GM19043 (cell line): ENCODE data around the gene MGAT4C.

Experiments
- ATAC-seq: cut with Tn5 transposase; IDR thresholded peaks from one replicate; pipeline ENCODE4 v1.9.1; 2021; ENCODE audit warnings: low read depth; ENCODE audit not compliant: unreplicated experiment

MGAT4C gene

GRCh38 chr12:85996280-85996679, 259.9 kb downstream of the MGAT4C start:
- no peak for ATAC-seq

DNA sequence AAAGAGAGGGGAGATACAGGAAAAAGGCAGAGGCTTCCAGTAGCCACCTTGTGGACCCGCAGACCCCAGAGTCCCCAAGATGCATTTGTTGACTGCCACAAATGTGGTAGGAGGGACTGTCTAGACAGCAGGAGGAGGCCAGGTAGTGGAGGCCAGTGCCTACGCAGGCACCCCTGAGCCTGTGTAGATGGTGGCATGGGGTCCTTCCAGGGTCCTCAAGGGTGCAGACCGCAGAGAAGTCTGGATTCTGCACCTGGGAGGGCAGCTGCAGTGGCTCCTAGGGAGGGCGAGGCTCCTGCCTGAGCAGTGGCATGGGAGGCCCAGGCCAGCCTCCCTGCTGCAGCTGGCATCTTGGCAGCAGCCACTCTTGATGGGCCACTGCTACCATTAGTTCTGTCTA, 262.4 kb downstream of the MGAT4C start:
- ATAC-seq, result no peak

DNA sequence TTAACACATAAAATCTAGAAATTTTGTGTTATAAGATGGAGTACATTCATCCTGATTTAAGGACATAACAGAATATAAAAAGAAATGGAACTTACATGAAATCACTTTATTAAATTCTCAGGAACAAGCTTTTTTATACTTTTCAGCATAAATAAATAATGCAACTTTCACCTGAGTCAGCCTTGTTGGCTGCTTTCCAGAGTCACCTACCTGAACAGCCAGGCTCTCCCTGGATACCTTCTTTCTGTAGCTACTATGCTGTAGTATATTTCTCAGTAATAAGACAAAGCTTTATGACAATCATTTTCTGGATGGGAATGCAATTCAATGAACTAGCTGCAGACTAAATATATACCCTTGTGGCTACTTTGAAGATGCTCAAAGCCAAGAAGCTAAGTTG, 270.2 kb downstream of the MGAT4C start:
- no peak for ATAC-seq

DNA sequence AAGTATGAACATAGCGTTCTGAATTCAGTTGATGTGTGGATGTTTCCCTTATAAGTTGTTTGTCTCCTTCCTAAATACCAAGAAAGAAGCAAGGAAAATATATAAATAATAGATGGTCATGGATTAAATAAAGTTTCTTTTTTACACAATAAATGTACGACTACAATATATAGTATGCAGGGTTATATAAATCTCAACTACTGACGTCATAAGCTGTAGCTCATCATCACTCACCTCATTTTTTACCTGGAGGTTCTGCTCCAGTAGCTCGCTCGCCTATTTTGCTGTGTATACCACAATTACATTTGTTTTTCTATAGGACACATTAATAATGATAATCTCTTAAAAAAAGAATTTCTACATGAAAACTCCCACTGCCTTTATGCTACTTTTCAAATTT, 272.6 kb downstream of the MGAT4C start:
- ATAC-seq, result no peak

DNA sequence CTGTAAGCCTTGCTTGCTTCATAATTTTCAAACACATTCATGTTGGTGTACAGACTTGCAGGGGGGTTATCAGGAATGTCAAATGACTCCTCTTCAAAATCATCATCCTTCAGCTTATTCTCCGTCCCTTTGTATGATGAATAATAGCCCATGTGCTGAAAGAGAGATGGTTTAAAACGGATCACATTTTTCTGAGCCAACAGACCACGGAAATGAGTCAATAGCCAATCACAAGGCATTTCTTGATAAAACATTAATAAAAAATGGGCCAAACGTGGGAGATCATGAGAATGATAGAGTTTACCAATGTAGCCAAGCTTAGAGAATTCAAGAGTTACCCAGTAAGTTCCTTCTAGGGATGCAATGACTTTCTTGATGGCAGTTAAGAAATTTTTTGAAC, 276.6 kb downstream of the MGAT4C start:
- no peak for ATAC-seq

DNA sequence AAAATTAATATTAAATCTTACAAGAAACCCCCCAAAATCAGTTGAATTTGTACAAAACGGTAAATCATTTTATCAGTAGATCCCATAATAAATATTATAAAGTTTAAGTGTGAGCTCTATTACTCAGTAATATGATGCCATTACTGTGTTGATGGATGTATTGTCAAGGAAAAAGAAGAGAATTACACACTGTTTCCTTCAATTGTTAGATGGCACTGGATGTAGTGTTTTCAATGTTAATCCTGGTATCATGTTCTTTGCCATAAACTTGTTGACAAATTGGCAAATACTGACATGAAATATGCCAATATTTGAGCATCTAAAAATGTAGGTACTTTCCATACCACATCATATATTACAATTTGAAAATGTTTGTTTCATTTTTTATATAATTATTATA, 280.5 kb downstream of the MGAT4C start:
- no peak for ATAC-seq

DNA sequence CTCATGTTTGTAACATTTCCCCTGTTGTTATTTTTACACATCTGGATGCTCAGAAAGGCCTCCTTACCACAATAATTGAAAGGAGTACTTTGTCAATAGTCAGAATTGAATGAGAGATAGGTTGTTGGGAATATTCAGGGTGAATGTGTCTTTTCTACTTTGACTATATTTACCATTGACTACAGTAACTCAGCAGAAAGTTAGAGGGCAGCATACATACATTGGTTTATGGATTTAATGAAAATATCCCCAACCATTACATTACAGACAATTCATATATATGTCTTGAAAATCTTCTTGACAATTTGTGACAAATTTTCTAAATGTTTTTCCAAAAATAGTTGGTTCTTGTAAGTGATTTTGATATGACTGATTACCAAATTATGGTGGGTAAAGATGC, 284.4 kb downstream of the MGAT4C start:
- no peak for ATAC-seq

- ATAC-seq, result no peak
These were observed 287.6 kb downstream of the MGAT4C start for GRCh38 chr12:85968606-85969005.

- ATAC-seq, result no peak
These were observed 292.9 kb downstream of the MGAT4C start for GRCh38 chr12:85963326-85963725.

DNA sequence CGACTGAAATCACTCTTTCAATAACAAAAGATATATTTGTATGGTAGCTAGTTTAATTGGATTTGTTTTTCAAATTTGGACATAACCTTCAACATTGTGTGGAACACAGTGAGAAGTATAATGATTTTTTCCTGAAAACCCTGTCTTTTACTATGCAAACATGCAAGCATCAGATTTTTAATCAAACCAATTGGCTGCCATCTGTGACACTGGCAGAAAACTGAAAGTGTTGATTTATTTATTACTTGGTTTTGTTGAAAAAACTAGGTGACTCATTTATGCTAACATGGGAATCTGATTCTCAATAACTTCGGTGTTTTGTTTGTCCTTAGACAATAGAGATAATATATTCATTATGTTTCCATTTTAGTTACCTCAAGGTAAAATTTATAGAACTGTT, 300.1 kb downstream of the MGAT4C start:
- no peak for ATAC-seq

GRCh38 chr12:85955127-85955526, 301.1 kb downstream of the MGAT4C start:
- no peak for ATAC-seq

DNA sequence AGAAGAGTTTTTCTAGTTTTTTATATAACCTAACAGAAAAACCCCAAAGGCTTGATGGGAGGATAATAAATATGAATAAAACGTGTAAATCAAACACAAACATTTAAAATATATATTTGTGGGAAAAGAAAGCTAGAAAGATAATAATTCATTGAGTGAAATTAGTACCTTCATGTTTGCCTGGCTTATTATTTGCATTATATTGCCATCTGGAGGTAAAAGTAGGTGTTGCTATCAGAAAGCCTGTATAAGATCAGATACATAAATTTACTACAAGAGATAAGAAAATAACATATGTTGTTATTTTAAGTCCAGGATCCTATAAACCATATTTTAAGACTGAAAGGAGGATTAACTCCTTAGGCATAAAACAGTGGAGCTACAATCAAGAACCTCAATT, 304.4 kb downstream of the MGAT4C start:
- ATAC-seq, result no peak

GRCh38 chr12:85949253-85949652, 306.9 kb downstream of the MGAT4C start:
- no peak for ATAC-seq

GRCh38 chr12:85948340-85948739, 307.9 kb downstream of the MGAT4C start:
- no peak for ATAC-seq

GRCh38 chr12:85947286-85947685, 308.9 kb downstream of the MGAT4C start:
- no peak for ATAC-seq

- ATAC-seq, result no peak
These were observed 309.8 kb downstream of the MGAT4C start for GRCh38 chr12:85946375-85946774.

- no peak for ATAC-seq
These were observed 329.0 kb downstream of the MGAT4C start for GRCh38 chr12:85927166-85927565.

GRCh38 chr12:85923767-85924331, 332.3 kb downstream of the MGAT4C start:
- ATAC-seq, result no peak

GRCh38 chr12:85920324-85920947, 335.8 kb downstream of the MGAT4C start:
- peak; percentile 67 for ATAC-seq
